ENCODE measurements around the gene ZPBP2.

The ZPBP2 gene

DNA sequence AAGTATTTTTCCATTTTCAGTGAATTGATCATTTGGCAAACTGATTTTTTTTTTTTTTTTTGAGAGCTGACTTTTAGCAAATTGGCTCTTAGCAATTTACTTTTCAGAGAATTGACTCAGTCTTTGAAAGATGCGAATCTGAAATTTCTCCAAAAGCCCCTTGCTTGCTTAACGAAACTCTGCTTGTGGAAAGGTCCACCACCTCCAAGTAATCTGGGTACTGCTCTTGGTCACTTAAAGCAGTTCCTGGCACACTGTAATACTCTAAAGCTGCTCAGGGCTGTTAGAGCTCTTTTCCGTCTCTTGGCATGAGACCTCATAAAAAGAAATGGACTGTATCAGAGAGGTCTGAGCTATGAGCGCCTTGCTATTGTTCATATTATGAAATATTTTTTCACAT lies 47.6 kb downstream of the ZPBP2 start:
- no peak for DNase-seq

DNA sequence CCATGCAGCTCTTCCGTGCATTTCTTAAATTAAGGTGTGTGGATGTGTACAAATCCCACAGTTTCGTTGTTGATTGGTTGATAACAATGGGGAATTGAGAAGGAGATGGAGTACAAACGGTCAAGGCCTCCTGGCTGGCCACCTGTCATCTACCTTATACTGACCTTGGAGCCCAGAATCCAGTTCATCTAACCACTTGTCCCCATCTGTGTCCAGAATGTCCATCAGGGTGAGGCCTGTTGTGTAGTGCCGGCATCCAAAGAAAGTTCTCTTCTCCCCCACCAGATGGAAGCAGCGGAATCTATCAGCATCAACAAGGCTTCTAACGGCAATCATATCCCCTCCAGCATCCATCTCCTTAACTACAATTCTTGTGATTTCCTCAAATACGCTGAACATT lies 48.9 kb downstream of the ZPBP2 start:
- DNase-seq, result no peak

DNA sequence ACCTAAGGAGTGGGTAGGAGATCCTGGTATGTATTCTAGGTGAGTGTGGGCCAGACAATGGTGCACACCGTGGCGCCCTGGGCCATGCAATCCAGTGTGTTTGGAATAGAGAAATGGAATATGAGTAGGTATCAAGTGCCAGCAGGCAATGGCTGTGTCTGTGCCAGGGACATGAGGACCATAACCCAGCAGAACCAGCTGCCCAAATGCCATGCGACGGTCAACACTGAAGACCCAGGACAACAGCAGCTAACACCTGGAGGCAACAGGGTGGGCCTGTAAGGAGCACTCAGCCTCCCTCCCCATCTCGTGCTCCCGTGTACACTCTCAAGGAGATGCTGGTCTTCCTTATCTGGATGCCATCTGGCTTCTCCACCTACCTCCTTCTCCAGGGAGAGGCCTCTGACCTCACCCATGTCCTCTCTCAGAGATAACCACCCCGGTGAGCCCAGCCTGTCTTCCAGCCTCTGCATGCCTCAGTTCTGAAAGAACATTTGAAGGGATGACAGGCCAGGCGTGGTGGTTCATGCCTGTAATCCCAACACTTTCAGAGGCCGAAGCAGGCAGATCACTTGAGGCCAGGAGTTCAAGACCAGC lies 51.2 kb downstream of the ZPBP2 start:
- DNase-seq, result no peak

DNA sequence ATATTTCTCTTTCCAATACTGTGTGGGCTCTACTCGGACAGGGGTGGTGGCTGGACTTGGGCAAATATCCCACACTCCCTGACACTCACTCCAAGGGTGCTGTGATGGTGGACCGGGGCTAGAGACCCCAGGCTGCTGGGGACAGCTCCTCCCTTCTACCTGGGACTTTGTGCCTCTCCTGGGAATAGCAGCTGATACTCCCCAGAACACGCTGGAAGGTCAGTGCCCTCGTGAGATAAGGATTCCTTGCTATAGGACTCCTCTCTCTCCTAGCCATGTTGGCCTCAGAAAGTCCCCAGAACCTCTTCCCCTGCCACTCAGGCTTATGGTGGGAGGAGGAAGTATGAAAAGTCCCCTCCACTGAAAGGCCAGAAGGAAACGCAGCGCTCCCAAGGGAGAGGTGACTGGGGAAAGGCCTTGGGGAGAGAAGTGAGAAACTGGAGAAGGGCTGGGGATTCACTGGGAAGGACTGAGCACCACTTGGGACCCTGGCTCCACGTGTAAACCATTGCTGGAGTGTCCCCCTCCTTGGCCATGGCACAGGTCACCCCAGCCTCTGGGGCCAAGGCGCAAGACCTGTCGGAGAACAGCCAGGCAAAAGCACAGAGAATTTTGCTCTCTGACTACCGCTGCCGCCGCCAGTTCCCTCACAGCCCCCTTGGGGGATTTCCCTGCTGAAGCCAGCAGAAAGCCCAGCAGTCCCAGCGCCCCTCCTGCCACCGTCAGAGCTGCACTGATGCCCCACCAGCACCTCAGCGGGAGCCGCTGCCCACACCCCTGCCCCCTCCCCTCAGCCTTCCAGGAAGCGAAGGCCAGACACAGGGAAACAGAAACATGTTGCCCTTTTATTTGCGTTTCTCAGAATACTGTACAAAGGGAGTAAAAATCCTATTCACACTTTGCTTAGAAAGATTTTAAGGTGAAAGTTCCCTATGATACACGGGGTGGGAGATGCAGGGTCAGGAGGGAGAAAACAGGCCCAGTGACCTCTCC lies 52.5 kb downstream of the ZPBP2 start:
- peak; percentile 30 for DNase-seq

DNA sequence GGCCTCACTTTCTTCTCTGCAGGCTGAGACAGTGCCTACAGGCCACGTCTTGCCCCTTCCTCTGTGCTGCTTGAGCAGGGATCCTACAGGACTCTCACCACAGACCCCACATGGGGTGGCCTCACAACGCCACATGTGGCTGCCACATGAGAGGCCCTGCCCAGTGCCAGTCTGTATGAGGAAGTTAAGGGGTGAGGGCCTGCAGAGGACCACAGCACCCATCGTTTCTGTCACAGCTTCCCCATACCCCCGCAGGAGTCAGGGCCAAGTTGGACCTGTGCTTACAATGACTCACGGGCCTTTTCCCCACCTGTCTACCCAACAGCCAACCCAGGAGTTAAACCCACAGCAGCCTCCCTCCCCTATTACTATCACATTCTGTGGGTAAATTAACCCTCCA lies 53.3 kb downstream of the ZPBP2 start:
- DNase-seq, result peak; percentile 11

DNA sequence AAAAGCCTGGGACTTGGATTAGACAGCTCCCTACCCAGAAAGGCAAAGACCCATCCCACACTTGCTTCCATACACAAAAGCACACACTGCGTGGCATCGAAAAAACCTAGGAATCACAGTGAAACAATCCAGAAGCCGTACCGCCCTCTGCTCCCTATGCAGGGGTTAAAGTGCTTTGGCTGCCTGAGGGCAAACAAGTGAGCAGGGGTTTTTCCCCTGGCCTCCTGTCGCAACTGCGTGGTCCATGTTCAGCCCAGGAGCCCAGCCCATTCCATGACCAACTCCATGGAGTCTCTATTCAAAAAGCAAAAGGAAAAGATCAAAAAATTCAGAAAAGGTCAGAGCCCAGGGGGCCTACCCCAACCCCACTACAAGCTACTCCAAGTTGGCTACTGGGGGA lies 54.0 kb downstream of the ZPBP2 start:
- DNase-seq, result no peak

DNA sequence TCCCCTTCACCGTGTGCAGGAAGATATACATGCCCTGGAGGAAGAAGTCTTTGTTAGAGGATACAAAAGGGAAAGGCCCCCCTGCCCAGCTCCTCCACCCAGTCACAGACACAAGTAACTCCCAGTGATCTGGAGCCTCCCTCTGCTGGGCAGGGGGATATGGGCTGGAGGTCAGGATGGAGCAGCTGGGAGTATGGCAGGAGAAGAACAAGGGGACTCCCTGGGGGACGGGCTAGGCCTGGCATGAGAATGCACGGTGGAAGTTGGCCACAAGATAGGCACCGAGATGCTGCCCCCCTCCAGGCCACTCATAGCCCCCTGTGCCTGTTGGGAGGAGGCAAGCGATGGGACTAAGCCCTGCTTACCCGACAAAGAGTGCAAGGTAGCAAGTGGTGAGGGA lies 55.2 kb downstream of the ZPBP2 start:
- no peak for DNase-seq

DNA sequence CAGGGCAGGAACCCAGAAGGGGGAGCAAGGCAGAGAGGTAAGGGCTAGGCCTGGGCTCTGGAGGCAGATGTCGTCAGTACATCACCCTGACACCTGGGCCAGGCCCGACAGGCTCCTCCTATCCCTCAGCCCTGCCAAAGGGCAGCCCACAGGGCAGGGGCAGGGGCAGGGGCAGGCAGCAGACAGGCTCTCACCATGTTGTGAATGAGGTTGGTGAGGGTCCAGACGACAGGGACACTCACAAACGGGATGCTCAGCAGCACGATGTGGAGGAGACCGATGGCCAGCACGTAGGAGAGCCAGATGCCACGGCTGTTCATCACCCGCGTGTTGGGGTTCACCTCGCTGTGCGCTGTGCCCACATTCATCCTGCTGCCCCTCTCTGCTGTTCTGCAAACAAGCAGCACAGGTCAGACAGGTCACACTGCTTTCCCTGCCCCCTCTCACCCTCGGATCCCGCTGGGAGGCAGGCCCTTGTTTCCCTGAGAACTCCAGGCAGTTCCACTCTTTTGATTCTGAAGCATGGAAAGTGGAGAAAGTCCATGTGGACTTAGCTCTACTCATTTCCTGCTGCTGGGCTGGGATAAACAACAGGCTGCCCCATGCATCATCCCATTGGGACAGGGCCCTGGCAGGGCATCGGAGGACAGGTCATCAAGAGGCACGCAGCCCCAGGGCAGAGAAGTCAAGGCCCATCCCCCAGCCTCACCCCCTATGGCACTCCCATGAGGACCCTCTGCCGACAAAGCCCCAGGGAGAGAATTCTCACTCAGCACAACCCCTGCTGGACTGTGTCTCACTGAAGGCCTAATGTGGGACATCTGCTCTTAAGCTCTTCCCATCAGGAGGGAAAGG lies 56.1 kb downstream of the ZPBP2 start:
- DNase-seq, result no peak

DNA sequence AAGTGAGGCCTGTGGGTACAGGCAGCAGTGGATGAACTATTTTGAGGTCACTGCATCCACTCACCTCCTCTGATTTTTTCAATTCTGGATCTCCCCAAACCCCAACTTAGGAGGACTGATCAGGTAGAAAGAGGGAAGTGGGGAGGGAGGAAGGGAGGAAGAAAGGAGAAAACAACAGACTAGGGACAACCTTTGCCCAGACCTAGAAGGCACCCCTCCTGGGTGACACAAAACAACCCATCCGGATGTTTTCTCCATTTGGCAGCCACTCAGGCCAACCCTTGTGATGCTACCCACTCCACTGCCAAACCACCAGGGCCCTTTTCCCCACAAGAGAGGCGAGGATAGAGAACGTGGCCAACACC lies 56.7 kb downstream of the ZPBP2 start:
- no peak for DNase-seq

DNA sequence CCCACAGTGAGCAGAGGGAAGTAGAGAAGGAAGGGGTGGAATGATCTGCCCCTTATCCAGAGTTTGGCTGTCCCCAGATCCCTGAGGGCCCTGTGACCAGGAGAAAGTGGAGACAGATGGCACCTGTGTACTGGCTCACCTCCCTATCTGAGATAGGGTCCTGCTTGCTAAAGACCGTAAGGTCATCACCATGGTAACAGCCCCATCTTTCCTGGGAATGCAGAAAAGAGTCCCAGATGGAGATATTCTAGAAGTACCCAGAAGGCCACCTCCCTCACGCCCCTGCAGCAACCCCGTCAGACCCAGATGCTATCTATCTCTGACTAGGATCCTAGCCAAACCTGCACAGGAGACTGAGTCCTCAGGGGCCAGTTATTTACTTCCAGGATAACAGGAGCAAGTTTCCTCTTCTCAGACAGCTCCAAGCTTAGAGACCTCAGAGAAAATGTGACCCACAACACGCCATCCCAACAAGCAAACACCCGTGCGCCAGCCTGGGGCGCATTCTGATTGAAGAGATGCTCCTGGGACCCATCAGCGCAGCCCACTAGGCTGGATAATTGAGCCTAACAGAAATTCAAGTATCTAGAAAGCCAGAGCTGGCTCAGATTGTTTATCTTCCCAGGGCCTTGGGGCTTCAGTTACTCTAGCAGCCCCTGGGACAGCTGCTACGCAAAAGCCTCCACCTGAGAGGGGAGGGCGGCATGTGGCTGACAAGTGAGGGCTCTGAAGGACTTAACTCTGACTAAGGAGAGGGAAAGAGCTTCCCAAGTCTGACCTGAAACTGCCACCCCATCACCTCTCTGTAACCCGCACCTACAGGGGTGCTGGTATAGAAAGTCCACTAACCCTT lies 57.5 kb downstream of the ZPBP2 start:
- DNase-seq, result peak; percentile 11

DNA sequence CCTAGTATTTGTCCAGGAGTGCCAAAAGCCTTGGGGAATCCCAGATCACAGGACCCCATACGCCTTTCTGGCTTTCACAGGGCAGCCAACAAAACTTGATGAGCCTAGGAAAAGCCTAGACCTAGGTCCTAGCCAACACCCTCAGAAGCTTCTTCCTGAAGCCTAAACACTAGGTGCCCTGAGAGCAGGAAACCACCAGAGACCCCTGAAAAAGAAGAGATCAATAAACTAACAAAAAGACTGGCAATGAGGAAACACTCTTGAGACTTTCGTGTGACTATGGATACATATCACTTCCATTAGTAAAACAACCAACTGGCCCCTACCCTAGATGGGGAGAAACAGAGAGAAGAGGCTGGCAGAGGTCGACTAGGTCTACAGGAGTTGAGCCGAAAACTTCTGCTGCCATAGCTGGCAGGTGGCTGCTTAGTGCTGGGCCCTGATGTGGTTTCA lies 58.2 kb downstream of the ZPBP2 start:
- no peak for DNase-seq

DNA sequence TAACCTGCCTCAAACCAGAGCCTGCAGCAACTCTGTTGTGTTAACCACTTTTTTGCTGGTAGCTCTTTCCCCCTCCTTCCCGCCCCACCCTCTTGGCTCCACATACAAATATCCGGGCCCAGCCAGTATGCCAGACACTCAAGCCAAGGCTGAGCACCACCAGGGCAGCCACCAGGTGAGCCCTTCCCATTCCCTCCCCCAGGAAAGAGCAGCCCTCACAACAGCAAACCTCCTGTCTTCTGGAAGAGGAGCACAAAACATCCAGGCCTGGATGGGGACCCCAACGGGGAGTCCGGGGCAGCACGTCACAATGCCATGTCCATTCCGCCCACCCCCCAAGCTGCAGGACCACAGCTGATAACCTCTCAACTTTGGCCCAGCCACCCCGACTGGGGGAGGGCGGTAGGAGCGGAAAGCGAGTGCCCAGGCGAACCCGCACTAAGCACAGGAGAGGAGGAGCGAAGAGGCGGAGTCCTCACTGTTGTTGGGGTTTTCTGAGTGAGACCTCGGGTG lies 58.6 kb downstream of the ZPBP2 start:
- DNase-seq, result peak; percentile 54
